ENCODE results near the gene FLVCR2. TPM values are rescaled to one million over a fixed set of nuclear protein-coding genes. Genes with fewer than 3 reads are reported as not detected.

The FLVCR2 gene
- total RNA-seq, 1 experiment from 2014 or later = 0.11 TPM

DNA sequence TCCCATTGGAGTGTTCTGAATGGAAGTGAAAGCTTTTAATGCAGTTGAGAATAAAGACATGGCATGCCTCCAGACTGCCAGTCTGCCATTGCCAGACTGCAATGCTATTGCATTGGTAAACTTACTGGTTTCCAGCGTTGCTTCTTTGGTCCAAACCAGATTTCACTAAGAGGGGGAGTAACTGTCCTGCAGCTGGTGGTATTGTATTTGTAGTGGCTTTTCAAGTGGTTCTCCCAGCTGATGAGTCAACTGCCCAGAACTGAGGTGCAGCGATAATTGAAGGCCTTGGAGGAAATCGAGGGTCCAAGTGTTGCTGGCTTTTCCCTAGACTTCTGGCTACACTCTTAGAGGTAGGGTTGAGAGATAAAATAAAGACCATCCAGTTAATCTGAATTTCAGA is 50.4 kb downstream of the FLVCR2 start:
- peak; percentile 29 for DNase-seq (ENCODE audit: low read depth)

DNA sequence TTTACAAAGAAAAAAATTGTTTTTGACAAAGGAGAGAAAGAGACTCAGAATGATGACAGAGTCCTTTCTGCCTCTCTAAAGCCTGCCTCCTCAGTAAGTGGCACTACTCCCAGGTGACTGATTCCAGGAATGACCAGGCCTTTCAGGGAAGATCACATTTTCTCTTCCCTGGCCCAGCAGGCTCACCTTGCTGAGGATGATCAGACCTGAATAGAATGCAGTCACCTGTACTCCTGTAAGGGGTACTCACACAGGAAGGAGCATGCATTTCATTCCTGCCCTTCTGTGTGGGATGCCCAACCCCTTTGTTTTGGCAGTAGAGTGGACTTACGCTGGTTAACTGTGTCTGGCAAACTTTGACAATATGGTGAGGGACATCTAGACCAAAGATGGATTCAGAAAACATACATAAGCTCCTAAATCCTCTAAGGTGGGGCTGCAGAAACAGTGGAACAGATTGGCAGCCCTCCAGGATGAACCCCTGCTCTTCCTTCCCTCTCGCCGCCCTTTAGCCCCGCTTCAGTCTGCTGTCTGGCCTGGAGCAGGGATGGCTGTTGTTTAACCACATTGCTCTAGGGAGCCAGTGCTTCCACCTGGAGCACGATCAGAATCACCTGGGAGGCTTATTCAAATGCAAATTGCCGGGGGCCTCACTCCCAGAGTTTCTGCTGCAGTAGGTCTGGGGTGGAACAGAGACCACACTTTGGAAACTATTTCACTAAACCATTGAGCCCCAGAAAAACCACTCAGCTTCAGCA is 52.5 kb downstream of the FLVCR2 start:
- DNase-seq (ENCODE audit: low read depth) = no peak

DNA sequence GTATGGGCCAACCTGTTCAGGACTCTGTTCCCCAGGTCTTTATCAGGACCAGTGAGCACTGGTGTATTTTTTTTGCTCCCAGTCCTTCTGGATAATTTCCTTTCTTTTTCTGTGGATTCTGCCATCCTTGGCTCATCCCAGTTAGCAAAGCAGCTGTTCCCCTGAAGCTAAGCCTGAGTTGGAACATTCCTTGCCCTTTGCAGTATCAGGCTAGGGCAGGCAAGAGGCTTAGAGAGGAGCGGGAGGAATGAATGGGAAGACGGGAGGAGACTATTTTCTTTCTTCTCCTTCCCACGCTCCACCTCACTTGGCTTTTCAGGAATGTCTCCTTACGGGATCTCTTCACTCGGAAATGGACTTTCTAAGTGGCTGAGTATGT is 53.0 kb downstream of the FLVCR2 start:
- DNase-seq (ENCODE audit: low read depth) = no peak

GRCh38 chr14:75634848-75635247 is 56.4 kb downstream of the FLVCR2 start:
- no peak for DNase-seq (ENCODE audit: low read depth)

DNA sequence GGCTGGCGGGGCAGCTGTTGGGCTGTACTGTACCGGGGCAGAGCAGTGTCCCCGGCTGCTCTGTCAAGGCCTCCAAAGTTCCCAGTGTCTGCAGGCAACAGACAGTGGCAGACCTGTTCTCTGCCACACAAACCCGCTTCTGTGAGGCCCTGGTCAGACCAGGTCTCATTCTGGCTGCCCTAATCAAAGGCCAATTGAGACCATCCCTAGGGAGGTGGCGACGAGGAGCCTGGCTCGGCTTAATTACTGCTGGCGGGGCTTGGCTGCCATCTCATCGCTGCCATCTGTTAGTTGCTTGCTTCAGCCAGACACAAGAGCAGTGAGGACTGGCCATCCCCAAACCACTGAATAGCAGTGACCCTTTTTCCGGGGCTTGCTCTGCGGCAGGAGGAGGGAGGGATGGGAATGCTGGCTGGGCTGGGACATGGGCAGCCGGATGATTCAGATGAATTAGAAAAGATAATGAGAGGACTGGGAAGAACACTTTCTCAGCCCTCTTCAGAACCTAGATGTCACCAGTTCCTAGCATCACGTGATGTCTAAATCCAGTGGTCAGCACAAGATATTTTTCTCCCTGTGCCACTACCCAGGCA is 57.8 kb downstream of the FLVCR2 start:
- peak; percentile 12 for DNase-seq (ENCODE audit: low read depth)

DNA sequence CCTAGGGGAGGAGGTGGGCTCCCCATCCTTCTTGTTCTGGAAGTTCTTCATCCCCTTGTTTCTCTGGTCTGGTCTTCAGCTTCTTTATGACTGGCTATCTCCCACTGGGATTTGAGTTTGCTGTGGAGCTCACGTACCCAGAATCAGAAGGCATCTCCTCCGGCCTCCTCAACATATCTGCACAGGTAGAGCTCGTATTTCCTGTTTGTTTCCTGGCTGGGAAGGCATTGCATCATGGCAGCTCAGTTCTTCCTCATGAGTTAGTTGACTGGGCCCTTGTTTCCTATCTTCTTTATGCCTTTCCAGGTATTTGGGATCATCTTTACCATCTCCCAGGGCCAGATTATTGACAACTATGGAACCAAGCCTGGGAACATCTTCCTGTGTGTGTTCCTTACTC is 62.5 kb downstream of the FLVCR2 start:
- DNase-seq (ENCODE audit: low read depth) = no peak

DNA sequence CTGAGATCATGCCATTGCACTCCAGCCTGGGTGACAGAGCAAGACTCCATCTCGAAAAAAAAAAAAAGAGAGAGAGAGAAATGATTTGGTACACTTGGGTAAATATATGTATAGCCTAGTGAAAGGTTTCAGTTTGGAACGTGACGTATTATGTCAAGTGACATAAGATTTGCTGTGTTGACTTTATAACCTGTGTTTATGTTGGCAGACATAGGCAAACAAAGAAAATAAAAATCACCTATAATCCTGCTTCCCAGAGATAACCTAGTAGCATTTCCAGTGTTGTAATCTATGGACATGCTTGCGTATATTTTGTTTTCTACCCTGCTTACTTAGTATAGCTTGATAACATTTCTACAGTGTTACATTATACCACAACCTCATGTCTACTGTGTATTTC is 65.6 kb downstream of the FLVCR2 start:
- DNase-seq (ENCODE audit: low read depth) = no peak

- DNase-seq (ENCODE audit: low read depth) = no peak
Observed at GRCh38 chr14:75645056-75645455, 66.6 kb downstream of the FLVCR2 start.

GRCh38 chr14:75646762-75647161 is 68.3 kb downstream of the FLVCR2 start:
- DNase-seq (ENCODE audit: low read depth) = no peak

- DNase-seq (ENCODE audit: low read depth) = no peak
Observed at GRCh38 chr14:75647640-75648039, 69.2 kb downstream of the FLVCR2 start.

DNA sequence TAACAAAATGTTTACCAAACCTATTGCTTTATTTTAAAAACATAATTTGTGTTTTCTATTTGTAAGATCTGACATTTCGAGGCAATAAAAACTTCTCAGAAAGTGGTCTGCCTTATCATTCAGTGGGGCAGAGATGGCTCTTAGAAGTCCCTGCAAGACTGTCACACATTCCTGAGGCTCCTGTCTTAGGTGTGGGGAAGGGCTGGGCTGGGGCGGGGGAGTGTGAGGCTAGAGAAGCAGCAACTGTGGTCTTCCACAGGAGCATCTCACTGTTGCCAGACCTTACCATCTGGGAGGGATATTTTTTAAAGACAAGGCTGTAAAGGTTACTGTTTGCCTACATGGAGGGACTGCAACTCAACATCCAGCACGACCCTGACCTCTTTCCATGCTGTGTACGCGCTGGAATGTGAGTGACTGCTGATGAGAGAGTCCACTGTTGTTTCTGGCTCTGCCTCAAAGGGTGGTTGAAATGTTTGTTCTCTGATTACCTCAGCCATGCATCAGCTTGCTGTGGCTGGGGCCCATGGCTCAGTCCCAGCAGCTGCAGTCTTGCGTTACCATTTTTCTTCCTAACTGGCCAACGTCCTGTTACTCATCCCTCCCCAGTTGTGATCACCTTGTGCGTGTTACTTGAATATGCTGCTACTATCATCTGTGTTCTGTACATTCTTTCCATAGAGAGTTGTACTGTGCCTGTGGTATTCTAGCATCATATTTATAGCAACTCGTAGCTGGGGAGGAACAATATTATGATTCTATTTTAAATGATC is 69.8 kb downstream of the FLVCR2 start:
- DNase-seq (ENCODE audit: low read depth) = peak; percentile 96

DNA sequence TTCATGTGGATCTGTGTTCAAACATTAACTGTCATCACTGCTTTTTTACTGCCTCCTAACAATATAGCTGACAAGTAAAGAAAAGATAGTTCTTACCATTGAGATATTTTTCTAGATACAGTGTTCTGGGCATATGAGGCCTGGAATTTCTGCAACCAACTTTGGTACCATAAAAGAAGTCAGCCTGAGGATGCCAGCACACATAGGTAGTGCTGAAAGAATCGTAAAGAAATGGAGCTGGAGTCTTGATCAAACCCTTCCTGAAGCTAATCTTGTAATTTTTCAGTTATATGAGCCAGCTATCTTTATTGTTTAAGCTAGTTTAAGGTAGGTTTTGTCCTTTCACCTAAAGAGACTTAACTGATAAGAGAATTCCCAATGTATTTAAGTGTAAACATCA is 70.9 kb downstream of the FLVCR2 start:
- DNase-seq (ENCODE audit: low read depth) = no peak

DNA sequence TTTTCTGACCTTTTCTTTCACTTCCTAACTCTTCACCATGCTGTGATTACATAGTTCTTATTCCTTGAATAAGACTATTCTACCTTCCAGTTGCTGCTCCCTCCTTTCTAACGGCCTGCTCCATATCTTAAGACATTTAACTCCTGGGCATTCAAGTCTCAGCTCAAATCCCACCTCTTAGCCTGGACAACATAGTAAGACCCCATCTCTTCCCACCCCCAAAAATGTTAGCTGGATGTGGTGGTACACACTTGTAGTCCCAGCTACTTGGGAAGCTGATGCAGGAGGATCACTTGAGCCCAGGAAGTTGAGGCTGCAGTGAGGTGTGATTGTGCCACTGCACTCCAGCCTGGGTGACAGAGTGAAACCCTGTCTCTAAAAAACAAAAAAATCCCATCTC is 71.4 kb downstream of the FLVCR2 start:
- no peak for DNase-seq (ENCODE audit: low read depth)

- DNase-seq (ENCODE audit: low read depth) = no peak
Observed at GRCh38 chr14:75650253-75651058, 72.0 kb downstream of the FLVCR2 start.

DNA sequence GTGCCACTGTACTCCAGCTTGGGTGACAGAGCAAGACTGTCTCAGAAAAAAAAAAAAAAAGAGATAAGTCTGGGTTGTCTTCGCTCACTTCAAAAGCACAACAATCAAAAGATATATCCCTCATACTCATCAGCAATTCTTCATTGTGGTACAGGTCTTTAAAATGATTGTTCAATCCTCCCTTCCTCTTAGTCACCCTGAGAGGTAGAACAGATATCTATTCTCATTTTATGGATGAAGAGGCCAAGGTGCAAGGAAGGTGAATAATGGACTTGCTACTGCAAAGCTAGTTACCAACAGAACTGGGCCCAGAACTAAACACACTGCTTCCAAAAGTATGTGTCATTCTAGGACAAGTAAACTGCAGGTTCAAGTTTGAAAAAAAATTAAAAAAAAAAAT is 75.1 kb downstream of the FLVCR2 start:
- DNase-seq (ENCODE audit: low read depth) = no peak

GRCh38 chr14:75654127-75654732 is 75.8 kb downstream of the FLVCR2 start:
- DNase-seq (ENCODE audit: low read depth) = peak; percentile 61

DNA sequence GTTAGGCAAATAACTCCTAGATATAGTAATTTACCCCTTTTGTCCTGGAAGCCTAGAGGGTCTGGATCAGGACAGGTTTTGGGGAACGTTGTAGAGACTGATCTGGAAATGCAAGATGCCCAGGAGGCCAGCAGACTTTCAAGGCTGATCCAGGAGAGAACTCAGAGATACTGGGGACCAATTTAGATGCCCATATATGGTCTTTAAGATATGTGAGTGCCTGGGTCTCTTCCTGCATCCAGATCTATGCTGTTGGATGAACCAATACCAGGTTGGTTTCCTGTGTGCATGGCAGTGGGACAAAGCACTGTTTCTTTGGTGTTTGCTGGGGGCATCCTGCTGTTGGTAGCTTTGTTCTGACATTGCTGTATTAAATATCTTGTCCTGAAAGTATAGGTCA is 76.8 kb downstream of the FLVCR2 start:
- no peak for DNase-seq (ENCODE audit: low read depth)

- DNase-seq (ENCODE audit: low read depth) = no peak
Observed at GRCh38 chr14:75657331-75657730, 78.9 kb downstream of the FLVCR2 start.

DNA sequence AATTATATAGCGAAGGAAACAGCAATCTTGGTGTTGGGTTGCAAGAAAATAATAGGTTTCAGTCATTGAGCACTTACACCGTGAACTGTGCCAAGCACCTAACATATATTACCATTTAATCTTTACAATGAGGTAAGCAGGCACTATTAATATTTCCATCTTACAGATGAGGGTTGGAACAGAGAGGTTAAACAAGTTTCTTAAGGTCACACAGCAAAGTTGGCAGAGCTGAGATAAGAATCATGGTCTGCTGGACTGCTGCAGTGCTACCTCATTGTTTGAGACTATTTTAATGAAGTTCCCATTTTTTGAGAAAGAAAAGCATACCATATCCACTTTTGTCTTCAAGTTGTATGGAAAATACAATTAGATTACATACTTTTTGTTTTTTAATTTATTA is 80.5 kb downstream of the FLVCR2 start:
- no peak for DNase-seq (ENCODE audit: low read depth)

DNA sequence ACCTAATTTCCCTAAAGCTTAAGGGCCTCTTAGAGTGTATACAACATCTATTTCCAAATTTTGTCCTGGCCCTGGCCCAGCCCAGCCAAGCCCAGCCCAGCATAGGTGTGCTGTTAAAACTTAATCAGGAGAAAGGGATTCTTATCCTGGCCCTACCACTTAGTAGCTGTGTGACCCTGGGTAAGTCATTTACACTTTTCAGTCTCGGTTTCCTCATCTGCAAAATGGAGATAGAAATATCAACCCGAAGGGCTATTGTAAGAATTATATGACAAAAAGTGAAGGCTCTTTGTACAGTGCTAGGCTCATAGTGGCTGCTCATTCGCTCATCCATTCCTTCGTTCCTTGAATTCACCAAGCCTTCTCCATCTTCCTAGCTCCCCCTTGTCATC is 81.8 kb downstream of the FLVCR2 start:
- no peak for DNase-seq (ENCODE audit: low read depth)

GRCh38 chr14:75660630-75661498 is 82.4 kb downstream of the FLVCR2 start, which contains the start of the genes ERG28 and TTLL5:
Gene ERG28 (minus strand): TSS chr14:75660876. CDS start chr14:75657502, 3,374 bp downstream.
Gene TTLL5 (plus strand): TSS chr14:75661246. CDS start chr14:75663150, 1,904 bp downstream.
- peak; percentile 100 for DNase-seq (ENCODE audit: low read depth)

Data from Daoy (cell line).